SU-DHL-6 (cell line): ENCODE results near the gene UBE3B.

ENCODE experiments used
- H2AFZ ChIP-seq: fragments of 200-600 bp; sonication (generic); 2 replicates; pipeline ENCODE4 v1.6.1; 2014; ENCODE audit warnings: low read depth, mild to moderate bottlenecking, moderate library complexity, mixed read lengths, antibody characterized with exemption, low read length; ENCODE audit not compliant: severe bottlenecking
- H3F3A ChIP-seq: fragments of 200-600 bp; shearing (Covaris generic); 2 replicates; pipeline ENCODE4 v1.6.0; 2016; ENCODE audit warnings: antibody characterized with exemption, mild to moderate bottlenecking; ENCODE audit not compliant: insufficient read depth
- H3K27ac ChIP-seq: fragments of 200-600 bp; sonication (generic); 2 replicates; pipeline ENCODE4 v1.5.1; 2016; ENCODE audit warnings: low read depth, mild to moderate bottlenecking, low read length, moderate library complexity, mixed read lengths
- H3K27me3 ChIP-seq: fragments of 200-600 bp; sonication (generic), shearing (Covaris generic); 2 replicates; pipeline ENCODE4 v1.6.0; 2014; ENCODE audit warnings: mild to moderate bottlenecking, low read length
- H3K36me3 ChIP-seq: fragments of 200-600 bp; sonication (generic); 2 replicates; pipeline ENCODE4 v1.6.1; 2014; ENCODE audit warnings: mild to moderate bottlenecking, low read length, mixed read lengths
- H3K4me2 ChIP-seq: fragments of 300-600, 200-600 bp; shearing (Covaris generic), sonication (generic); 2 replicates; pipeline ENCODE4 v1.6.0; 2014; ENCODE audit warnings: low read length, low read depth, mild to moderate bottlenecking; ENCODE audit not compliant: poor library complexity, severe bottlenecking
- H3K4me3 ChIP-seq: fragments of 200-600 bp; sonication (generic); 2 replicates; pipeline ENCODE4 v1.5.1; 2014; ENCODE audit warnings: antibody characterized with exemption, low read length, mild to moderate bottlenecking, mixed read lengths; ENCODE audit not compliant: insufficient read depth, poor library complexity, severe bottlenecking
- H3K79me2 ChIP-seq: fragments of 200-600 bp; sonication (generic); 2 replicates; pipeline ENCODE4 v1.6.1; 2014; ENCODE audit warnings: mild to moderate bottlenecking, low read length, moderate library complexity; ENCODE audit not compliant: insufficient read depth
- H3K9ac ChIP-seq: fragments of 200-600 bp; sonication (generic); 2 replicates; pipeline ENCODE4 v1.7.0; 2014; ENCODE audit warnings: mild to moderate bottlenecking, low read length
- H3K9me2 ChIP-seq: fragments of 200-600 bp; sonication (generic); replicated peaks from 2 replicates; pipeline ENCODE4 v1.6.1; 2014; ENCODE audit warnings: low read length; ENCODE audit not compliant: insufficient read depth
- H3K9me3 ChIP-seq: fragments of 200-600 bp; sonication (generic); 2 replicates; pipeline ENCODE4 v1.6.1; 2014; ENCODE audit warnings: low read length, mixed read lengths; ENCODE audit not compliant: insufficient read depth
- H4K20me1 ChIP-seq: fragments of 200-600 bp; sonication (generic); 2 replicates; pipeline ENCODE4 v1.6.1; 2014; ENCODE audit warnings: low read depth, mild to moderate bottlenecking, antibody characterized with exemption, low read length, moderate library complexity, mixed read lengths
- CTCF ChIP-seq: fragments of 200-600 bp; sonication (generic); IDR thresholded peaks from one replicate; pipeline ENCODE4 v1.5.1; 2017; ENCODE audit warnings: antibody characterized with exemption, mild to moderate bottlenecking, low read length, moderate library complexity; ENCODE audit not compliant: insufficient read depth, poor library complexity, severe bottlenecking
- EZH2phosphoT487 ChIP-seq: fragments of 200-600 bp; sonication (generic), shearing (Covaris generic); conservative IDR thresholded peaks from 2 replicates; pipeline ENCODE4 v1.6.1; 2018; ENCODE audit warnings: mild to moderate bottlenecking, antibody characterized with exemption, low read length, moderate library complexity, mixed read lengths

UBE3B gene

GRCh38 chr12:109504068-109504467 is 26.6 kb downstream of the UBE3B start:
- no peak overlapping the region for H3K4me2 ChIP-seq
- H3K9me2 ChIP-seq = no peaks in the 10 kb centered on the region
- no peaks in the 10 kb centered on the region for H3K9me3 ChIP-seq
- H4K20me1 ChIP-seq = no peaks in the 10 kb centered on the region
- no peak overlapping the region for H2AFZ ChIP-seq
- no peak for TF ChIP-seq CTCF
- TF ChIP-seq EZH2phosphoT487 = no peak
- no peak overlapping the region for H3K4me3 ChIP-seq
- no peaks in the 10 kb centered on the region; the same call in 1 of the 2 replicates for H3K36me3 ChIP-seq
- no peaks in the 10 kb centered on the region for H3K27me3 ChIP-seq
- H3K9ac ChIP-seq = no peak overlapping the region
- H3F3A ChIP-seq = no peaks in the 10 kb centered on the region
- no peak overlapping the region for H3K27ac ChIP-seq
- no peaks in the 10 kb centered on the region for H3K79me2 ChIP-seq

GRCh38 chr12:109510196-109510595 is 32.8 kb downstream of the UBE3B start:
- TF ChIP-seq CTCF (no peak), EZH2phosphoT487 (no peak)
- no peak overlapping the region for H3K9ac ChIP-seq
- no peaks in the 10 kb centered on the region for H4K20me1 ChIP-seq
- H3K4me2 ChIP-seq = no peak overlapping the region
- no peaks in the 10 kb centered on the region for H3K9me2 ChIP-seq
- H3K36me3 ChIP-seq = no peaks in the 10 kb centered on the region
- no peaks in the 10 kb centered on the region for H3F3A ChIP-seq
- H3K9me3 ChIP-seq = no peaks in the 10 kb centered on the region
- no peak overlapping the region for H3K4me3 ChIP-seq
- H3K27me3 ChIP-seq = no peaks in the 10 kb centered on the region
- H3K27ac ChIP-seq = no peak overlapping the region
- no peak overlapping the region for H2AFZ ChIP-seq
- H3K79me2 ChIP-seq = no peaks in the 10 kb centered on the region

- H3K36me3 ChIP-seq = no peaks in the 10 kb centered on the region
These were observed 35.2 kb downstream of the UBE3B start for GRCh38 chr12:109512608-109513007.

More at GRCh38 chr12:109512608-109513007, 35.2 kb downstream of the UBE3B start:
- Histone ChIP-seq H2AFZ (no peak overlapping the region), H3K27me3 (no peaks in the 10 kb centered on the region), H3K9me3 (no peaks in the 10 kb centered on the region), H3K27ac (no peak overlapping the region), H3K9me2 (no peaks in the 10 kb centered on the region), H3K4me3 (no peak overlapping the region), H3K4me2 (no peak overlapping the region), H3F3A (no peaks in the 10 kb centered on the region), H4K20me1 (no peaks in the 10 kb centered on the region), H3K9ac (no peak overlapping the region), H3K79me2 (no peaks in the 10 kb centered on the region)
- TF ChIP-seq EZH2phosphoT487 = no peak
- no peak for TF ChIP-seq CTCF
